GM12892 (cell line): Measurements from ENCODE around the gene PLCL1.

ENCODE experiments used
- POLR2AphosphoS5 ChIP-seq: IDR thresholded peaks from 2 replicates; pipeline ENCODE4 v1.6.1; 2011; ENCODE audit warnings: low read depth, low read length, control low read depth
- TAF1 ChIP-seq: IDR thresholded peaks from 2 replicates; pipeline ENCODE4 v1.6.1; 2011; ENCODE audit warnings: low read depth, mild to moderate bottlenecking, control low read depth, low read length, borderline replicate concordance

DNA sequence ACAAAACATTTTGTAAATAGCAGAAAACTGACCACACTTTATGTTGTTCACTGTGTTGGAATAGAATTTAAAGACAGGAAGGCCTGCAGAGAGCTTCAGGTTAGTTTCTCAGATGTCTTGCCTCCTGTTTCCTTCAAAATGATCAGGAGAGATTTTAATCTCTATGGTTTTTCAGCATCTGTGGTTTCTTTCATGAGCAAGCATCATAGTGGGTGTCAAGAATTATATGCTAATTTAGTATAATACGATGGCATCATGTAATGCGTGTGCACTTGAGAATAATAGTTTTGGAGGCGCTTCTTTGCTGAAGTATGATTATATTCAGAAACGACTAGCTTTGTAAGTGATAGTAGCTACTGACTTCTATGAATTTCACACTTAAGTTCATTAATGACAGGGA lies 149.9 kb downstream of the PLCL1 start:
- TF ChIP-seq POLR2AphosphoS5 (no peak), TAF1 (no peak)
